ENCODE results near the gene KCNJ9. TPM values are rescaled to one million over a fixed set of nuclear protein-coding genes. Genes with fewer than 3 reads are reported as not detected.

The KCNJ9 gene
- total and polyA plus RNA-seq, 10 of the 15 experiments (the other 5 are each of a cell fraction or from before 2014, with no cell fraction given) = 0.12 TPM; not detected in 9

GRCh38 chr1:160091666-160092223 is 10.4 kb downstream of the KCNJ9 start:
- WGBS (ENCODE audit: insufficient coverage, insufficient replicate concordance, low lambda C conversion rate, missing lambda C conversion rate) = 84% methylated on average over 5 of the region's 5 CpGs
- in situ Hi-C loops (cut with MboI) = no loop called here
- H4K20me1 ChIP-seq (ENCODE audit: control insufficient read depth, insufficient read depth) = no peaks in the 10 kb centered on the region; the same call in 1 of the 2 replicates
- no peak overlapping the region for H3K27ac ChIP-seq (ENCODE audit: control insufficient read depth, insufficient read depth)
- CTCF ChIA-PET = interaction anchor here (30.2 kb wide), 1 partner anchor 33 kb away, joined by 1035 read pairs; the partner anchor contains the start of genes KCNJ10 and KCNJ9
- no peak for TF ChIP-seq PAX8 (IDR thresholded peaks at IDR 0.05)
- no peak for TF ChIP-seq PBX3 (IDR thresholded peaks at IDR 0.05; ENCODE audit: insufficient replicate concordance, low read depth, low read length)
- no peak for TF ChIP-seq IRF5 (IDR thresholded peaks at IDR 0.05; ENCODE audit: borderline replicate concordance)
- TF ChIP-seq NR2C1 (IDR thresholded peaks at IDR 0.05) = no peak
- TF ChIP-seq NFIC (IDR thresholded peaks at IDR 0.05; ENCODE audit: low read depth, low read length) = no peak
- TF ChIP-seq E2F8 (IDR thresholded peaks at IDR 0.05; ENCODE audit: low read depth, partially characterized antibody) = no peak
- TF ChIP-seq SUZ12 (IDR thresholded peaks at IDR 0.05; ENCODE audit: unreplicated experiment) = no peak
- no peak for TF ChIP-seq CHD4 (IDR thresholded peaks at IDR 0.05)
- no peak for TF ChIP-seq CBX5 (IDR thresholded peaks at IDR 0.05; ENCODE audit: low read depth)
- no peak for TF ChIP-seq STAT3 (IDR thresholded peaks at IDR 0.05; ENCODE audit: low read depth, low read length)
- TF ChIP-seq TBL1XR1 (IDR thresholded peaks at IDR 0.05; ENCODE audit: low read depth, low read length) = no peak
- no peak for TF ChIP-seq CEBPZ (IDR thresholded peaks at IDR 0.05; ENCODE audit: low read depth, low read length)
- no peak for TF ChIP-seq TCF7 (IDR thresholded peaks at IDR 0.05; ENCODE audit: borderline replicate concordance)
- no peak for TF ChIP-seq CEBPB (IDR thresholded peaks at IDR 0.05; ENCODE audit: borderline replicate concordance in 1 of 2, low read depth in 2 of 2, low read length in 2 of 2)
- TF ChIP-seq IKZF2 (IDR thresholded peaks at IDR 0.05) = no peak
- TF ChIP-seq SIN3A (IDR thresholded peaks at IDR 0.05; ENCODE audit: low read depth, low read length) = no peak
- no peak for TF ChIP-seq ZNF207 (IDR thresholded peaks at IDR 0.05; ENCODE audit: borderline replicate concordance)
- SMC1A ChIA-PET (ENCODE audit: uncharacterized antibody, unreplicated experiment) = no interaction called here
- no peak overlapping the region for H3K4me2 ChIP-seq (ENCODE audit: control insufficient read depth, insufficient read depth)
- no peaks in the 10 kb centered on the region for H3K27me3 ChIP-seq (replicated peaks in 1 of 2; ENCODE audit: control insufficient read depth in 2 of 2, insufficient read depth in 2 of 2, low read length in 1 of 2)
- FAIRE-seq (no peak), DNase-seq (ENCODE audit: low read depth, low spot score) (no peak), ATAC-seq (no peak)
- H3K4me1 ChIP-seq (ENCODE audit: control insufficient read depth, insufficient read depth, low read length) = peaks cover 6% of the 10 kb centered on the region
- POLR2A ChIA-PET = no interaction called here
- no peaks in the 10 kb centered on the region for H3K9me3 ChIP-seq (replicated peaks; ENCODE audit: control insufficient read depth, insufficient read depth, low read length)
- RAD21 ChIA-PET (ENCODE audit: unreplicated experiment) = no interaction called here
- no peak overlapping the region for H3K9ac ChIP-seq (ENCODE audit: control insufficient read depth, insufficient read depth, low read length)
- no TSS peak for BruUV-seq (replicated peaks)
- intact Hi-C loops (cut with micrococcal nuclease; ENCODE audit: unreplicated experiment) = no loop called here
- H3K4me3 ChIP-seq = no peak overlapping the region
- H2AFZ ChIP-seq (ENCODE audit: control insufficient read depth, low read depth, low read length) = no peak overlapping the region
- H3K36me3 ChIP-seq (ENCODE audit: control insufficient read depth in 2 of 2, insufficient read depth in 2 of 2, low read length in 1 of 2) = peaks cover 0 to 2% of the 10 kb centered on the region in 2 experiments; a peak in 2 of 4 replicates
- no peaks in the 10 kb centered on the region for H3K79me2 ChIP-seq (ENCODE audit: control insufficient read depth, insufficient read depth, low read length)
